ENCODE results near the gene EHMT1.

- TF ChIP-seq, protein P1, sequence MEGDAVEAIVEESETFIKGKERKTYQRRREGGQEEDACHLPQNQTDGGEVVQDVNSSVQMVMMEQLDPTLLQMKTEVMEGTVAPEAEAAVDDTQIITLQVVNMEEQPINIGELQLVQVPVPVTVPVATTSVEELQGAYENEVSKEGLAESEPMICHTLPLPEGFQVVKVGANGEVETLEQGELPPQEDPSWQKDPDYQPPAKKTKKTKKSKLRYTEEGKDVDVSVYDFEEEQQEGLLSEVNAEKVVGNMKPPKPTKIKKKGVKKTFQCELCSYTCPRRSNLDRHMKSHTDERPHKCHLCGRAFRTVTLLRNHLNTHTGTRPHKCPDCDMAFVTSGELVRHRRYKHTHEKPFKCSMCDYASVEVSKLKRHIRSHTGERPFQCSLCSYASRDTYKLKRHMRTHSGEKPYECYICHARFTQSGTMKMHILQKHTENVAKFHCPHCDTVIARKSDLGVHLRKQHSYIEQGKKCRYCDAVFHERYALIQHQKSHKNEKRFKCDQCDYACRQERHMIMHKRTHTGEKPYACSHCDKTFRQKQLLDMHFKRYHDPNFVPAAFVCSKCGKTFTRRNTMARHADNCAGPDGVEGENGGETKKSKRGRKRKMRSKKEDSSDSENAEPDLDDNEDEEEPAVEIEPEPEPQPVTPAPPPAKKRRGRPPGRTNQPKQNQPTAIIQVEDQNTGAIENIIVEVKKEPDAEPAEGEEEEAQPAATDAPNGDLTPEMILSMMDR (conservative IDR thresholded peaks at IDR 0.05; ENCODE audit: low read depth in 2 of 2): no peak
- TF ChIP-seq POLR2AphosphoS5 (IDR thresholded peaks at IDR 0.05; ENCODE audit: low read depth) (no peak), EZH2 (IDR thresholded peaks at IDR 0.05; ENCODE audit: low read depth, unreplicated experiment) (no peak), ZNF114 (CRISPR knock-in tag; IDR thresholded peaks at IDR 0.05) (no peak), EZH2phosphoT487 (IDR thresholded peaks at IDR 0.05; ENCODE audit: unreplicated experiment) (no peak), CREB1 (CRISPR knock-in tag; IDR thresholded peaks at IDR 0.05; ENCODE audit: low read depth) (no peak), NANOG (IDR thresholded peaks at IDR 0.05; ENCODE audit: borderline replicate concordance) (no peak)
- TF ChIP-seq, protein P2, sequence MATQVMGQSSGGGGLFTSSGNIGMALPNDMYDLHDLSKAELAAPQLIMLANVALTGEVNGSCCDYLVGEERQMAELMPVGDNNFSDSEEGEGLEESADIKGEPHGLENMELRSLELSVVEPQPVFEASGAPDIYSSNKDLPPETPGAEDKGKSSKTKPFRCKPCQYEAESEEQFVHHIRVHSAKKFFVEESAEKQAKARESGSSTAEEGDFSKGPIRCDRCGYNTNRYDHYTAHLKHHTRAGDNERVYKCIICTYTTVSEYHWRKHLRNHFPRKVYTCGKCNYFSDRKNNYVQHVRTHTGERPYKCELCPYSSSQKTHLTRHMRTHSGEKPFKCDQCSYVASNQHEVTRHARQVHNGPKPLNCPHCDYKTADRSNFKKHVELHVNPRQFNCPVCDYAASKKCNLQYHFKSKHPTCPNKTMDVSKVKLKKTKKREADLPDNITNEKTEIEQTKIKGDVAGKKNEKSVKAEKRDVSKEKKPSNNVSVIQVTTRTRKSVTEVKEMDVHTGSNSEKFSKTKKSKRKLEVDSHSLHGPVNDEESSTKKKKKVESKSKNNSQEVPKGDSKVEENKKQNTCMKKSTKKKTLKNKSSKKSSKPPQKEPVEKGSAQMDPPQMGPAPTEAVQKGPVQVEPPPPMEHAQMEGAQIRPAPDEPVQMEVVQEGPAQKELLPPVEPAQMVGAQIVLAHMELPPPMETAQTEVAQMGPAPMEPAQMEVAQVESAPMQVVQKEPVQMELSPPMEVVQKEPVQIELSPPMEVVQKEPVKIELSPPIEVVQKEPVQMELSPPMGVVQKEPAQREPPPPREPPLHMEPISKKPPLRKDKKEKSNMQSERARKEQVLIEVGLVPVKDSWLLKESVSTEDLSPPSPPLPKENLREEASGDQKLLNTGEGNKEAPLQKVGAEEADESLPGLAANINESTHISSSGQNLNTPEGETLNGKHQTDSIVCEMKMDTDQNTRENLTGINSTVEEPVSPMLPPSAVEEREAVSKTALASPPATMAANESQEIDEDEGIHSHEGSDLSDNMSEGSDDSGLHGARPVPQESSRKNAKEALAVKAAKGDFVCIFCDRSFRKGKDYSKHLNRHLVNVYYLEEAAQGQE (IDR thresholded peaks at IDR 0.05; ENCODE audit: unreplicated experiment): no peak
- TF ChIP-seq, protein P3, sequence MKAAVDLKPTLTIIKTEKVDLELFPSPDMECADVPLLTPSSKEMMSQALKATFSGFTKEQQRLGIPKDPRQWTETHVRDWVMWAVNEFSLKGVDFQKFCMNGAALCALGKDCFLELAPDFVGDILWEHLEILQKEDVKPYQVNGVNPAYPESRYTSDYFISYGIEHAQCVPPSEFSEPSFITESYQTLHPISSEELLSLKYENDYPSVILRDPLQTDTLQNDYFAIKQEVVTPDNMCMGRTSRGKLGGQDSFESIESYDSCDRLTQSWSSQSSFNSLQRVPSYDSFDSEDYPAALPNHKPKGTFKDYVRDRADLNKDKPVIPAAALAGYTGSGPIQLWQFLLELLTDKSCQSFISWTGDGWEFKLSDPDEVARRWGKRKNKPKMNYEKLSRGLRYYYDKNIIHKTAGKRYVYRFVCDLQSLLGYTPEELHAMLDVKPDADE (IDR thresholded peaks at IDR 0.05): no peak
Observed at GRCh38 chr9:137832191-137832700, 213.4 kb downstream of the EHMT1 start.
